GM03348 (cell line): Measurements from ENCODE around the gene SDC4.

Source experiments
- DNase-seq: peaks from one replicate; pipeline ENCODE4 v3.0.0; 2012; ENCODE audit warnings: low spot score

The SDC4 gene

DNA sequence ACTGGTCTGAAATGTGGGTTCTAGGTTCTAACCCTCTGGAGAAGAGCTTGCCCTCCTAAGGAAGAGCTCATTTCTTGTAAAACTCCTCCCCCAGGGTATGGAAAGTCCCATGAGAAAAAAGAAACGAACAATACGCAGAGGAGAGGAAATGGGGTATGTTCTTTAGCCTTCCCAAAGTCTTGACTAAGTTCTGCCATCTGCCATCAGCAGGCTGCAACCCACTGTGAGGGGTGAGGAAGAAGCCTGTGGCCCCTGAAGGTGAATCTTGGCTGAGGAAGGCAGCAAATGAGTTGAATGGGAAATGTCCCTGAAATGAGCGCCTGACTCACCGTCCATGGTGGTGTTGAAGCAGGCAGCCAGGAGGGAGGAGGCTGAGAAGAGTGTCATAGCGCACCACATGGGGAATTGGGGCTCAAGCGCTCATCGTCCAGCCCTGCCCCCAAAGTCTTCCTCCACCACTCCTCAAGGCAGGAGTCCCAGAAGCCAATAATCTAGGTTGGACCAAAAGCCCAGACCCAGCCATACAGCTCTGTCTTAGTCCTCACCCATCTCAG lies 29.8 kb downstream of the SDC4 start:
- no peak for DNase-seq

DNA sequence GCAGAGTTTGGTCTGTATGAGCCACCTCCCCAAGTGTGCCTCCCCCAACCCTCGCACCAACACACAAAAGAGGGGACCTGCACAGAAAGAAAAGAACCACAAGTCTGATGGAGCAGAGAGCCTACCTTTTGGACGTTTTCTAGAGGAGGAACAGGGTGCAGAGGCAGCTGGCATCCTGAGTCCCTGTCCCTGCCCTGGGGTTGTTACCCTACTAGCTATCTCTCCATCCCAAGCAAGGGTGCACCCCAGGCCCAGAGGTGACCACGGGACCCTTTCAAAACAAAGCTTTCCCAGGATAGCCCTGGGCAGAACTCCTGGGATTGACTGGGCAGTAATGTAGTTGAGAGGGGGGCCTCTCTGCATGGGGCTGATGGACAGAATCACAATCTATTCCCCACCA lies 30.4 kb downstream of the SDC4 start:
- DNase-seq, result no peak

DNA sequence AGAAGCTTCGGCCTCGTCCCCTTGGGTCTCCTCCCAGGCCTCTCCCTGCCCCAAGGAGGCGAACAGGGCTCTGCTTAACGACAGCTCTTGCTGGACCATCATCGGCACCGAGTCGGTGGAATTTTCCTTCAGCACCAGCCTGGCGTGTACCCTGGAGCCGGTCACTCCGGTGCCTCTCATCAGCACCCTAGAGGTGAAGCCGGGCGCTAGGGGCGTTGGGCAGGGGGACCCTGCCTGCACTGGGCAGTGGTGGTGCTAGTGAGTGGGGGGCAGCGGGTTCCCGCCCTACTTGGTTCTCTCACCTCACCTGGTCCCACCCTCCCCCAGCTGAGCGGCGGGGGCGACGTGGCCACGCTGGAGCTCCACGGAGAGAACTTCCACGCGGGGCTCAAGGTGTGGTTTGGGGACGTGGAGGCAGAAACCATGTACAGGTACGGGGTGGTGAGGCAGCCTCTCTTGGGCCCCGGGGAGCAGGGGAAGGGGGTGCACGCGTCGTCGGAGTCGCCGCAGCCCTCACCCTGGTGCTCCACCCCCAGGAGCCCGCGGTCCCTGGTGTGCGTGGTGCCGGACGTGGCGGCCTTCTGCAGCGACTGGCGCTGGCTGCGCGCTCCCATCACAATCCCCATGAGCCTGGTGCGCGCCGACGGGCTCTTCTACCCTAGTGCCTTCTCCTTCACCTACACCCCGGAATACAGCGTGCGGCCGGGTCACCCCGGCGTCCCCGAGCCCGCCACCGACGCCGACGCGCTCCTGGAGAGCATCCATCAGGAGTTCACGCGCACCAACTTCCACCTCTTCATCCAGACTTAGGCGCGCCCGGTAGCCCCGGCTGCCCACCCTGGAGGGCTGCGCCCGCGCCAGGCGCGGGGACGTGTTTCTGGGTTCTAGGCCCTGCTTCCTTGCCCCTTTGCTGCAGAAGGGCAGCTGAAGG lies 31.8 kb downstream of the SDC4 start:
- no peak for DNase-seq

DNA sequence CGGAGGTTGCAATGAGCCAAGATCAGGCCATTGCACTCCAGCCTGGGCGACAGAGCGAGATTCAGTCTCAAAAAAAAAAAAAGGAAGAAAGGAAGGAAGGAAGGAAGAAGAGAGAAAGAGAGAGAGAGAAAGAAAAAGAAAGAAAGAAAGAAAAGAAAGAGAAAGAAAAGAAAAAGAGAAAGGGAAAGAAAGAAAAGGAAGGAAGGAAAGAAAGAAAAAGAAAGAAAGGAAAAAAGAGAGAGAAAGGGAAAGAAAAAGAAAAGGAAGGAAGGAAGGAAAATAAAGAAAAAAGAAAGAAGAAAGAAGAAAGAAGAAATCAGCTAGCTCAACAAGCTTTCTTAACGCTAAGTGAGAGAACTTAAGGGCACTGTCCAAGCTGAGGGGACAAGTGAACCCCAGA lies 32.6 kb downstream of the SDC4 start:
- DNase-seq, result no peak

DNA sequence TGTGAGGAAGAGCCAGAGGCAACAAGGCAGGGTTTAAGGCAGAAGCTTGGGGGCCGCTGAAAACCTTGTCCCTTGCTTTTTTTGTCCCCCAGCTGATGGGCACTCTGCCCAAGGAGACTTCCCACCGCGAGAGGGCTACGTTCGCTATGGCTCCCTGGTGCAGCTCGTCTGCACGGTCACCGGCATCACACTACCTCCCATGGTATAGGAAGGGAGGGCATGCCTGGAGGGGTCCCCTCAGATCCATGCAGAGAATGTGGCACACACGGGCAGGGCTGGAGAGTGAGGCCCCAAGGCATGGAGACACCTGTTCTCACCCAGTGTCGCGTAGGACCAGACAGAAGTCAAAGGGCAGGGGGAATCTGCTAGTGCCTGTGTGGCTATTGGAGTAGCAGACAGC lies 34.3 kb downstream of the SDC4 start:
- DNase-seq, result no peak

DNA sequence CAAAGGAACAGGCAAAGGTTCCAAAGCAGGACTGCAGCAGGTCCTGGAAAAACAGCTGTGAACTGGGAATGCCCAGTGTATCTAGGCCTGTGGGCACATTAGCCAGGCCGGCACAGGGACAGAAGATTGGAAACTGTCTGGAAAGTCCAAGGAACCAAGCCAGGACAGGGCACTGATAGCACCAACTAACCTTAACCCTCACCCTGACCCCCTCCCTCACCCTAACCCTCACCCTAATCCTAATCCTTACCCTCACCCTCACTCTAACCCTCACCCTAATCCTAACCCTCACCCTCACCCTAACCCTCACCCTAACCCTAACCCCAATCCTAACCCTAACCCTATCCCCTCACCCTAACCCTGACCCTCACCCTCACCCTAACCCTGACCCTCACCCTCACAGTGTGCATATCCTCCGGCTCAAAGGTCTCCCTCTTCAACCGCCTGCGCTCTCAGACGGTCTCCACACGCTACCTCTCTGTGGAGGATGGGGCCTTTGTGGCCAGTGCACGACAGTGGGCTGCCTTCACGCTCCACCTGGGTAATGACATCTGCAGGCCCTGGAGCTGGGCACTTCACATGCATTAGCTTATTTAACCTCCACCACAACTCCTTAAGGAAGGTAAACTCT lies 35.0 kb downstream of the SDC4 start:
- no peak for DNase-seq

DNA sequence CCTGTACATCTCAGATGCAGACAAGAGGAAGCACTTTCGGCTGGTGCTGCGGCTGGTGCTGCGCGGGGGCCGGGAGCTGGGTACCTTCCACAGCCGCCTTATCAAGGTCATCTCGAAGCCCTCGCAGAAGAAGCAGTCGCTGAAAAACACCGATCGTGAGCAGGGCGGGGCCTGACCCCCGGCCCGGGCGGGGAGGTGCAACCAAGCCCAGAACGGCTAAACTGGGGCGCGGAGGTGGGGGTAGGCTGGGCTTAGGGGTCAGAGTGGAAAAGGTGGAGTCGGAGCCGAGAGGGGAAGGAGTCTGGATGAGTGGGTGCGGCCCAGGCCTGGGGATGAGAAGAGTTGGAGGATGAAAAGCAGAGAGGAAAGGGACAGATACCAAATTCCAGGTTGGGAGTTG lies 36.0 kb downstream of the SDC4 start:
- DNase-seq, result no peak

DNA sequence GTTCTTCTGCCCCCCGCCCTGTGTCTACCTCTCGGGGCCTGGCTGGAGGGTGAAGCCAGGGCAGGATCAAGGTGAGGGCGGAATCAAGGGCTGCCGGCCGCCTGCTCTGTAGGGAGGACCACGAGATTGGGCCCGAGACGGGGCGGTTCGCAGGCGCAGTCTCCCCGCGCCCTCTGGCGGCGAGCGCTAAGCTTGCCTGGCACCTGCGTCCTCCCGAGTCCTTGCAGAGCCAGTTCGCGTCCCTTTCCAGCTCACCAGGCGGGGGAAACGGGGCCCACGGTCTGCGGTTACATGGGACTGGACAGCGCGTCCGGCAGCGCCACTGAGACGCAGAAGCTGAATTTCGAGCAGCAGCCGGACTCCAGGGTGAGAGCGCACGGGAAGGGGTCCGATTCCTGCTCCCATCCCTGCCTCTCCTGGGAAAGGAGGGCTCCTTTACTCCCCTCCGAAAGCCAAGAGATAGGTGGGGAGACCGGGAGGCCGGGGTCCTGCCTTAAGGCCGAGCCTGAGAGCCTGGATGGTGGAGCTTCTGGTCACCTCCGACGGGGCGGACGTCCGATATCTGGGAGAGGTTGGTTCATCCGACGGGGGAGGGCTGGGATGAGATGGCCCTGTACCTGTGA lies 36.5 kb downstream of the SDC4 start:
- peak; percentile 88 for DNase-seq

DNA sequence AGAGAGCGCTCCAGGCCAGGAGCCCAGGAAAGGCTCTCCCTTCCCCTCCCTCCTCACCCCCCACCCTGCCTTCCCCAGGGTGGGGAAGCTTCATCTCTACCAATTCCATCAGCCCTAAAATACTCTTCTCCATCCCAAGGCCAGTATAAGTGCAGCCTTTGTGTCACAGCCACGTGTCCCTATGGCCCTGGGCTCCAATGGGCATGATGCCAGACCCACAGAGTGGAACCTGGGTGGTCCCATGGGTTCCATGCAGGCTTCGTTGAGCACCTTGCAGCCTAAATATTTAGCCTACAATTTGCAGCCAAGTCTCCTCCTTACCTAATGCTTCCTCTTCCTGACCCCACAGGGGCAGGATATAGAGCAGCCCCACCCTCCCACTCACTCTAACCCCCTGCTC lies 39.1 kb downstream of the SDC4 start:
- no peak for DNase-seq

DNA sequence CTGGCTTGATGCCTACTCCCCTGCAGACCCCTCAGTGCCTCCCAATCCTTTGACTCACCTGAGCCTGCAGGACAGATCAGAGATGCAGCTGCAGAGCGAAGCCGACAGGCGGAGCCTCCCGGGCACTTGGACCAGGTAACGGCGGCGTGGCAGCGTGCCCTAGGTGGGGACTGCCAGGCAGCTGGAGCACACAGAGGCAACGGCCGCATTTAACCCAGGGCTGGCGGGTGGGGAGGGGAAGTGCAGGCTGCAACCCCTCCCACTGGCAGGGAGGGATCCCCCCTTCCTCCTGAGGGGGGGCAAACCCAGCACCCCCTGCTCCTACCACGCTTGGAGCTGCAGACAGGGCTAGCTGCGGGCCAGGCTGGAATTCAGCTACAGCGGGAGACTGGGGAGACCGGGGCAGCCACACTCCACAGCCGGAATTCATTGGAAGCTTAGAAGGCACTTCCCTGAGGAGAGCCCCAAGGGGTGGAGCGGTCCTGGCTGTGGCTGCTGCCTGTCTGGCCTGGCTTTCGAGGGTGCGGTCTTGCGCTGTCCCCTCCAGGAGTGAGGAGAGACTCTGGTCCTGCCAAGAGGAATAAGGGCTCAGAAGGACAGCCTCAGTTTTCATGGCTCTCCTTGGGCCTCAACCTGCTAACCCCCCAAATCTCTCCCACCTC lies 40.0 kb downstream of the SDC4 start, which contains the start of gene MATN4:
MATN4 (minus strand) TSS at position 183 of the 662 bp plus-strand sequence. CDS start 2,717 bp downstream, outside the sequence.
- peak; percentile 48 for DNase-seq

DNA sequence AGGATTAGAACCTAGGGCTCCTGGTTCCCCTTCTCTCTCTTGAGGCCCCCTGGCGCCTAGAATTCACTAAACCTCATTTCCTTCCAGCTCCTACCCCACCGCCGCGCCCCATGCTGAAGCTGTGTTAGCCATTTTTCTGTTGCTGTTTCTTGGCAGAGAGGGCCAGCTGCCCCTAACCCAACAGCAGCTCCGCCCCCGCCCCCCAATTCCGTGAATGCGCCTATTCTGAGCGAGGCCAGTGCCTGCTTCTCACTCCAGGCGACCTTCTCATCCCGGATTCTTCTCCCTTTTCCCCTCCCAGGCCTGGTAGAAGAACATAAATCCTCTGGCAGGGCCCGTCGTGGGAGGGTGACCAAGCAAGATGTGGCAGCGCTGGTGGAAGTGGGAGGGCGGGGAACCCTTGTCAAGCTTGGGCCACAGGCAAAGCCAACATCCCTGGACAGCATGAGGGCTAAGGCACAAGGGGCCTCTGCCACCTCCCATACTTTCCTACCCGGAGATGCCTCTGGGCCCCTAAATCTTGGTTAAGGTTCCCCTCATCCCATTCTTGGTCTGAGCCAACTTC lies 41.1 kb downstream of the SDC4 start:
- no peak for DNase-seq

DNA sequence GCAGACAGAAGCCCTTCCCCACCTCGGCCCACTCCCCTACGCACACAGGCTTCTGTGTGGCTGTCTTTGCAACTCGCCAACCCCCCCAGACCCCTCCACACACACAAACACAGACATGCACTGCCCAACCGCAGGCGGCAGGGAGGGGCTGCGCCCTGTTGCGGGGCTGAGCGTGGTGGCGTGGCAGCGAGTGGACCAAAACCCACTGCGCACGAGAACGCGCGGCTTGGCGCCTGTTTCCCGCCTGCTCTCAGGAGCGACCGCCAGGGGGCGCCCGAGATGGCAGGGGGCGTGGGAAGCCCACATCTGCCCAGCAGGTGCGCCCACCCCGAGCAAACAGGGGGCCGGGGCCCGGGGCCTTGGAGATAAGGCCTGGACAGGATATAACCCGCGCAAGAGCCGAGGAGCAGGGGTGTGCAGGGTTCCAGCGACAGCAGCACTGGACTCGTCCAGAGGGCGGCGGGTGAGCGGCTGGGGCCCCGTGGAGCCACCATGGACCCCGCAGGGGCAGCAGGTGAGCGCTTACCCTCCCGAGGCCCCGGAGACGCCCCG lies 41.7 kb downstream of the SDC4 start, which contains the start of gene RBPJL:
RBPJL (plus strand) TSS at position 410 of the 552 bp plus-strand sequence; CDS start at position 493, 83 bp downstream.
- peak; percentile 67 for DNase-seq

DNA sequence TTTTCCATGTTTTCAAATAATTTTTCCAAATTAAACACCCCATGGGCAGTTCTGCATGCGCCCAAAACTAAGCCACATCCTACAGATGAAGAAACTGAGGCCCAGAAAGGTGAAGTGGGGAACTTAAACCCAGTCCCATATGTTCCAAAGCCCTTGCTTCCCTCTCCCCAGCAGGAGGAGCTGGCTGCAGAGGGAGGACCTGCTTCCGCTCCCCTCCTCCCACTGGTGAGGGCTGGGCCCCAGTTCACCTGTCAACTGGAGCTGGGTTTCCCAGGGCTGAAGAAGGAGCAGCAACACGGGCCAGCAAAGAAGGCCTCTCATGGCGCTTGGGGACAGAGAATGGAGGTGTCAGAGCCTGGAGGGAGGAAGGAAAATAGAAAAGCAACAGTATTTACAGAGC lies 43.0 kb downstream of the SDC4 start:
- DNase-seq, result no peak

DNA sequence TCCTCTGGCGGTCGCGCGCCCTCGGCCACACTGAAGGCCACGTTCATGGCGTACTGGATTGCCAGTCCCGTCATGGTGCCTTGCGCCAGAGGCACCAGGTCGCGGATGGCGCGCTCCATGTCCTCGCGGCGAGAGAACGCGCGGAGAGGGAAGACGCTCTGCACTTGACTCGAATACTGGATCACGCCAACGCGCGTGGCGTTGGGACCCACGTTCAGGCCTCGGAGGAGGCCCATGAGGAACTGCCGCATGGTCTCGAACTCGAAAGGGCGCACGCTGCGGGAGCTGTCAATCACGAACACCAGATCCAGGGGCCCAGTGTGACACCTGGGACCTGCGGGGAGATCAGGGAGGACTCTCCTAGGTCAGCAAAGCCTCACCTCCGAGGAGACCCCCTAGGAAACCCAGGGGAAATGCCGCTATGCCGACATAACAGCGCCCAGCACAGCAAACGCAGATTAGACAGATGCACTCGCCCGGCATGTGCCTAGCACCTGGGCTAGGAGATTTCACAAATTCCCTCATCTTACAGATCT lies 43.7 kb downstream of the SDC4 start:
- DNase-seq, result no peak

DNA sequence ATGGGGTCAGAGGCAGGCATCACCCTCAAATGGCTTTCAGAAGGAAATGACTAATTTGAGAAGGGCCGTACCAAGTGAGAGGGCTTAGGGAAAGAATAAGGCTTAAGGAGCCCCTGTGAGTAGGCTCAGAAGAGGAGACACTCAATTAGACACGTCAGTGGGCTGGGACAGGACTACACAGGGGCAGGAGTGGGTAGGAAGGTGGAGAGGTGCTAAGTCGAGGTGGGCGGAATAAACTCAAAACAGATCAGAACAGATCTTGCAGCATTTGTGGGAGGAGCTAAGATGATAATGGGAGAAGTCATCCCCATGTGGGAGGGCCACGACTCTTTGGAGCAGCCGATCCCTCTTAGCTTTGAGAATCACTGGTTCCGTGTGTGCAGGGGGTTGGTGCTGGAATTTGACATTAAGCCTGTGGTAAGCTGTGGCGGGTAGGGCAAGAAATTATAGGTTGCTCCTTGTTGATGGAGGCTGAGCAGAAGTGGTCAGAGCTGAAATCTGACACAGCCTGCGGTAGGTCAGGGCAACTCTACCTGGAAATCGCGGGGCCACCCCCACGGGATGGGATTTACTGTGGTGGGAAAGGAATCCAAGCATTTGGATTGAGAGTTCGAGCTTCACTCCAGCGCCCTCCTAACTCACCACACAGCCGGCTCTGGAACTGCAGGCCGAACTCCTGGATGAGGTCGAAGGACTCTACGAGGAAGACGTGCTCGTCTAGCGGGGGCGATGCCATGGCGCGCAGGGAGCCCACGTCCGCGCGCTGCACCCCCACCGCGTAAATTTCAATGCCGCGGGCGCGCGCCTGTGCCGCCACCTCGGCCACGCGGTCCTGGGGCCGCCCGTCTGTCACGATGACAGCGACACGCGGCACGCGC lies 44.4 kb downstream of the SDC4 start:
- no peak for DNase-seq

DNA sequence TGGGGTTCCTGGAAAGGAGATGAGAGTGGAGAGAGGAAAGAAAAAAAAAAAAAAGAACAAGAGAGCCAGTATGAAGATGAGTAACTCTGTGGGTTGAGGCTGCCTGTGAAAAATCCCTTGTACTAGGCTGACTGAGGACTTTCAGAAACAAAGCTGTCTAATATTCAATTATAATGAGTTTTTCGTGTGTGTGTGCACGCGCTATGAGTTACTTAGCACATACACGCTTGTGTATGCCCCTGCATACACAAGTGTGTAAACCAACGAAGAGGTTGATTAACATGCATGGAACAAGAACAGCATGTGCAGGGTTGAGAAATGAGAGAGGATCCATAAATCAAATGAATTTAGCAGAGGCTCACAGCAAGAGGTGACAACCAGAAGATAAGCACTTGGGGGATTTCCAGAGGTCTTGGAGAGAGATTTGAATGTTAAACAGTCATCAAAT lies 46.4 kb downstream of the SDC4 start:
- DNase-seq, result no peak

DNA sequence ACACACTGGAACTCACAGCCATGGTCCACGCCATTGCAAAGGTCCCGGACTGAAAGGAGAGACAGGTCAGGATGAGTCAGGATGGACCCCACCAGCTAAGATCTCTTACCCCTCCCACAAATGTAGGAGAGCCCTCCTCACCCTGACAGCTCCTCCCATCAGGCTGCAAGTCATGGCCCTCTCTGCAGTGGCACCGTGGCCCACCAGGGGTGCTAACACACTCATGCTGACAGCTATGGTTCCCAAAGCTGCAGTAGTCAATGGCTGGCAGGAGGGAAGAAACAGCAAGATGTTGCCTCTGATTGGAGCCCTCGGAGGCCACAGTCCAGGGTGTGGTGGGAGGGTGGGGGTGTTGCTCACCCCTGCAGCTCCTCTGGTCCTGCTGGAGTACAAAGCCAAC lies 47.3 kb downstream of the SDC4 start:
- DNase-seq, result peak; percentile 38

DNA sequence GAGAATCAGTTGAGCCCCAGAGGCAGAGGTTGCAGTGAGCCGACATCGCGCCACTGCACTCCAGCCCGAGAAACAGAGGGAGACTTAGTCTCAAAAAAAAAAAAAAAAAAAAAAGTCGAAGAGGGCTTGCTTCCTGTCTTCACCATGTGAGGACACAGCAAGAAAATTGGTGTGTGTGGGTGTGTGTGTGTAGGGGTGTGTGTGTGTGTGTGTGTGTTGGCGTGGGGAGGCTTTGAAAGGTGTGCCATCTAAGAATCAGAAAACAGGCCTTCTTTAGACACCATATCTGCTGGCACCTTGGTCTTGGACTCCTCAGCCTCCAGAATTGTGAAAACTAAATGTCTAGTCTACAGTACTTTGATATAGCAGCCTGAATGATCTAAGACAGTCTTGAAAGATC lies 48.4 kb downstream of the SDC4 start:
- DNase-seq, result no peak

DNA sequence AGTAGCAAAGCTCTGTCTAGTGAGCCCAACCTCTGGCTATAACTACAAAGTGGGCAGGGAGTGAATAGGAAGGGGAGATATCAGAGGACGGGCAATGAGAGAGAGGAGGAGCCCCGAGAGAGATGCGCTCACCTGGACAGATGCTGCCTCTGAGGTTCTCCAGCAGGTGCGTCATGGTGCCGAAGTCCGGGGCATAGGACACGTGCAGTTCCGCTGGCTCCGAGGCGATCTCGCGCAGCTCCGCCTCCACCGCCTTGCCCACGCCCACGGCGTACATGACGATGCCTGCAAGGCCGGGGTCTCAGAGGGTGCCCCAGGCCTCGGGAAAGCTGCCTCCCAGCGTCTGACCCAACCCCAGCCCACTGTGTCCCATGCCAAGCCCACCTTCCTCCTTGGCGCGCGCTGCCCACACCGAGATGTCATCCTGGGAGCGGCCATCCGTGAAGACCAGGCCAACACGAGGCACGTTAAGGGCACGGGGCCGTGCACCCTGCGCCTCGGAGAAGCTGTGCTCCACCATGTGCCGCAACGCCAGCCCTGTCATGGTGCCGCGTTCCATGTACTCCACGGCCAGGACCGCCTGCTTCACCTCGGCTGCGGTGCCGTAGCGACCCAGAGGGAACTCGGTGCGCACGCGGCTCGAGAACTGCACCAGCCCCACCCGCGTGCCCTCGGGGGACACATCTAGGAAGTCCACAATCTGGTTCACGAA lies 50.3 kb downstream of the SDC4 start:
- no peak for DNase-seq
